ENCODE results near the gene SUGCT. TPM values are rescaled to one million over a fixed set of nuclear protein-coding genes. Genes with fewer than 3 reads are reported as not detected.

The SUGCT gene
- total RNA-seq, 1 experiment from 2014 or later = 5.4 TPM

DNA sequence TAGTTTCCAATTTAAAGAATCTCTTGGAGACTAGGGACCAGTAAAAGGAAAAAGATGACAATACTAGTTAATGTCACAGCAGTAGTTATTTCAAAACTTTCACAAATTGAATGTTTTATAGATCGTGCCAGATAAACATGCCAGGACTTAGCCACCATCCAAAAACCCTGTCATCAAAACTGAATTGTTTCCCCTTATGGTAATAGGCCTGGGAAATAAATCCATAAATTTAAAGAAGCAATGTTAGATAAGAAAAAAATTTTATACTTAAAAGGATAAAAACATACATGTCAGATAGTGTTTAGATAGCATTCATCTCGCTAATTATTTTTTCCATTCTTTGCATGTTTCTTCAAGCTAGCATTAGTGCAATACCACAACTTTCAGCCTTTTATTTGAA, 71.2 kb downstream of the SUGCT start:
- DNase-seq = no peak
- H3K27me3 ChIP-seq (ENCODE audit: insufficient read depth, low read length) = no peaks in the 10 kb centered on the region
- Mint-ChIP-seq H3K4me3 (no peak overlapping the region), H3K36me3 (ENCODE audit: insufficient read depth in 1 of 3, low read depth in 3 of 3) (no peaks in the 10 kb centered on the region), H3K4me1 (no peaks in the 10 kb centered on the region), H3K9me3 (no peaks in the 10 kb centered on the region), H3K27ac (no peak overlapping the region), H3K27me3 (ENCODE audit: low read depth) (no peaks in the 10 kb centered on the region)
- no peak overlapping the region for H4K91ac ChIP-seq (ENCODE audit: insufficient read length, low read depth, low read length)
- no peak overlapping the region for H2BK12ac ChIP-seq (ENCODE audit: insufficient read length, low read depth, low read length)
- H4K20me1 ChIP-seq (ENCODE audit: control insufficient read depth, insufficient read depth, insufficient read length) = no peaks in the 10 kb centered on the region
- no peak overlapping the region for H3K23ac ChIP-seq (ENCODE audit: insufficient read length, low read depth, low read length)
- H3K4ac ChIP-seq (ENCODE audit: low read depth, low read length) = no peak overlapping the region
- no peak overlapping the region for H2BK15ac ChIP-seq (ENCODE audit: low read depth, low read length)
- no peak overlapping the region for H3K27ac ChIP-seq (ENCODE audit: insufficient read length, low read depth, low read length)
- H2BK5ac ChIP-seq (ENCODE audit: insufficient read length, low read length) = no peak overlapping the region
- no peak overlapping the region for H2BK120ac ChIP-seq (ENCODE audit: low read depth, low read length, poor library complexity, severe bottlenecking)
- H3K56ac ChIP-seq (ENCODE audit: insufficient read length, low read depth, low read length) = no peak overlapping the region
- H3K9ac ChIP-seq (ENCODE audit: extremely low read depth, insufficient read length, low read length) = no peak overlapping the region
- H3K79me1 ChIP-seq (ENCODE audit: insufficient read depth, low read depth, low read length, poor library complexity, severe bottlenecking) = no peaks in the 10 kb centered on the region
- no peak overlapping the region for H2AK5ac ChIP-seq (ENCODE audit: insufficient read length, low read length)
- no peak overlapping the region for H2AFZ ChIP-seq (ENCODE audit: low read length)
- no peak for TF ChIP-seq CTCF (conservative IDR thresholded peaks at IDR 0.05)
- no peak overlapping the region for H2BK20ac ChIP-seq (ENCODE audit: low read depth, low read length, poor library complexity, severe bottlenecking)
- no peak overlapping the region for H4K5ac ChIP-seq (ENCODE audit: insufficient read length, low read depth, low read length)
- no peak overlapping the region for H3T11ph ChIP-seq (ENCODE audit: low read length)
- no peaks in the 10 kb centered on the region for H3K4me1 ChIP-seq (ENCODE audit: insufficient read depth, low read length)
- no CpG with 5 or more reads among the region's 2 CpGs for WGBS (ENCODE audit: extremely low coverage, insufficient read length, low lambda C conversion rate)
- H3K23me2 ChIP-seq (ENCODE audit: insufficient read length, low read depth, low read length, poor library complexity, severe bottlenecking) = no peaks in the 10 kb centered on the region
- no peak overlapping the region for H3K18ac ChIP-seq (ENCODE audit: insufficient read length, low read depth, low read length)
- no peak overlapping the region for H4K8ac ChIP-seq (replicated peaks; ENCODE audit: insufficient read length, low read depth, low read length)
- no peaks in the 10 kb centered on the region for H3K79me2 ChIP-seq (ENCODE audit: insufficient read depth, low read length)
- H3K9me3 ChIP-seq (ENCODE audit: control insufficient read depth, low read depth, low read length) = no peaks in the 10 kb centered on the region
- H3K4me2 ChIP-seq (ENCODE audit: insufficient read depth, insufficient read length, low read length) = no peak overlapping the region
- no peak overlapping the region for H3K14ac ChIP-seq (ENCODE audit: insufficient read depth, low read length)
